ENCODE measurements around the gene PRR19. TPM values are rescaled to one million over a fixed set of nuclear protein-coding genes. Genes with fewer than 3 reads are reported as not detected.
A peak's percentile ranks its signal among the peaks of the same experiment; 100 is the strongest.
"Not testable (repeated sequence)": the region's sequence is repeated elsewhere in the genome, so short reads cannot be mapped to it uniquely, and the experiment has no call there.

PRR19 gene
- total and polyA plus RNA-seq, 4 donors: 0.23 to 0.45 TPM; not detected in 2

- H3K36me3 ChIP-seq (ENCODE audit: control insufficient read depth in 1 of 2, insufficient read depth in 2 of 2, low read length in 1 of 2); ATAC-seq (ENCODE audit: low FRiP score); H3K4me1 ChIP-seq (ENCODE audit: control insufficient read depth in 1 of 2, insufficient read depth in 2 of 2, low read length in 2 of 2); H3K27ac ChIP-seq (ENCODE audit: low read depth in 1 of 2, low read length in 2 of 2); H3K27me3 ChIP-seq (ENCODE audit: control insufficient read depth in 1 of 2, insufficient read depth in 2 of 2, low read length in 1 of 2); DNase-seq; intact Hi-C loops (cut with DNase I); H3K4me3 ChIP-seq (ENCODE audit: low read length in 2 of 2); H3K9me3 ChIP-seq (ENCODE audit: control insufficient read depth, low read length): not testable (repeated sequence)
- 84 to 88% methylated on average over 3 of the region's 3 CpGs for WGBS, 2 donors
Measured at GRCh38 chr19:42257842-42258241, 44.1 kb upstream of the PRR19 start.

GRCh38 chr19:42261763-42262162 lies 40.2 kb upstream of the PRR19 start:
- intact Hi-C loops (cut with DNase I): no loop called here
- Histone ChIP-seq H3K4me3 (ENCODE audit: low read length in 2 of 2) (no peak overlapping the region), H3K27me3 (ENCODE audit: control insufficient read depth in 1 of 2, insufficient read depth in 2 of 2, low read length in 1 of 2) (no peaks in the 10 kb centered on the region), H3K9me3 (ENCODE audit: control insufficient read depth, low read length) (no peaks in the 10 kb centered on the region), H3K36me3 (ENCODE audit: control insufficient read depth in 1 of 2, insufficient read depth in 2 of 2, low read length in 1 of 2) (no peaks in the 10 kb centered on the region), H3K27ac (ENCODE audit: low read depth in 1 of 2, low read length in 2 of 2) (no peak overlapping the region), H3K4me1 (ENCODE audit: control insufficient read depth in 1 of 2, insufficient read depth in 2 of 2, low read length in 2 of 2) (no peaks in the 10 kb centered on the region)
- no peak for DNase-seq
- no peak for ATAC-seq (ENCODE audit: low FRiP score)
- 89 to 91% methylated on average over 3 of the region's 3 CpGs for WGBS, 2 donors

- DNase-seq; H3K4me3 ChIP-seq (ENCODE audit: low read length in 2 of 2); H3K9me3 ChIP-seq (ENCODE audit: control insufficient read depth, low read length); ATAC-seq (ENCODE audit: low FRiP score); intact Hi-C loops (cut with DNase I); H3K27ac ChIP-seq (ENCODE audit: low read depth in 1 of 2, low read length in 2 of 2); H3K27me3 ChIP-seq (ENCODE audit: control insufficient read depth in 1 of 2, insufficient read depth in 2 of 2, low read length in 1 of 2); H3K36me3 ChIP-seq (ENCODE audit: control insufficient read depth in 1 of 2, insufficient read depth in 2 of 2, low read length in 1 of 2); H3K4me1 ChIP-seq (ENCODE audit: control insufficient read depth in 1 of 2, insufficient read depth in 2 of 2, low read length in 2 of 2): not testable (repeated sequence)
- 88 to 94% methylated on average over 4 of the region's 4 CpGs for WGBS, 2 donors
Measured at GRCh38 chr19:42266105-42266504, 35.8 kb upstream of the PRR19 start.

- WGBS, 2 donors: 92% methylated on average over 22 to 25 of the region's 25 CpGs
Measured at GRCh38 chr19:42266928-42267603, 34.9 kb upstream of the PRR19 start.

GRCh38 chr19:42267644-42268141 lies 34.2 kb upstream of the PRR19 start:
- H3K9me3 ChIP-seq (ENCODE audit: control insufficient read depth, low read length): no peaks in the 10 kb centered on the region
- peaks cover 0 to 1% of the 10 kb centered on the region in 2 donors for H3K4me1 ChIP-seq (ENCODE audit: control insufficient read depth in 1 of 2, insufficient read depth in 2 of 2, low read length in 2 of 2)
- no peak for ATAC-seq (ENCODE audit: low FRiP score)
- WGBS, 2 donors: 3 to 6% methylated on average over 13 of the region's 13 CpGs
- peaks cover 0 to 2% of the 10 kb centered on the region in 2 donors for H3K36me3 ChIP-seq (ENCODE audit: control insufficient read depth in 1 of 2, insufficient read depth in 2 of 2, low read length in 1 of 2)
- no peaks in the 10 kb centered on the region for H3K27me3 ChIP-seq (ENCODE audit: control insufficient read depth in 1 of 2, insufficient read depth in 2 of 2, low read length in 1 of 2)
- no peak overlapping the region for H3K4me3 ChIP-seq (ENCODE audit: low read length in 2 of 2)
- intact Hi-C loops (cut with DNase I): loop anchor here in 1 of 2 donors (1.0 to 2.0 kb wide), 2 partner anchors 13 to 24 kb away; partner anchors contain the start of gene ERF
- DNase-seq: no peak
- peak overlapping the region in 1 of 2 donors; percentile 80 for H3K27ac ChIP-seq (ENCODE audit: low read depth in 1 of 2, low read length in 2 of 2)

More at GRCh38 chr19:42266928-42267603, 34.9 kb upstream of the PRR19 start:
- H3K36me3 ChIP-seq (ENCODE audit: control insufficient read depth in 1 of 2, insufficient read depth in 2 of 2, low read length in 1 of 2); intact Hi-C loops (cut with DNase I); ATAC-seq (ENCODE audit: low FRiP score); H3K27me3 ChIP-seq (ENCODE audit: control insufficient read depth in 1 of 2, insufficient read depth in 2 of 2, low read length in 1 of 2); H3K27ac ChIP-seq (ENCODE audit: low read depth in 1 of 2, low read length in 2 of 2); DNase-seq; H3K9me3 ChIP-seq (ENCODE audit: control insufficient read depth, low read length); H3K4me3 ChIP-seq (ENCODE audit: low read length in 2 of 2); H3K4me1 ChIP-seq (ENCODE audit: control insufficient read depth in 1 of 2, insufficient read depth in 2 of 2, low read length in 2 of 2): not testable (repeated sequence)

- whole genome bisulfite sequencing, 2 donors: 0% methylated on average over 43 to 46 of the region's 46 CpGs
- H3K4me3 ChIP-seq (ENCODE audit: low read length in 2 of 2): peak overlapping the region in 1 of 2 donors; percentile 69
- peak; percentile 94 for ATAC-seq (ENCODE audit: low FRiP score)
- intact Hi-C loops (cut with DNase I): loop anchor here in 1 of 2 donors (1.0 to 2.0 kb wide), 2 partner anchors 13 to 25 kb away; partner anchors contain the start of gene ERF
- H3K4me1 ChIP-seq (ENCODE audit: control insufficient read depth in 1 of 2, insufficient read depth in 2 of 2, low read length in 2 of 2): peaks cover 0 to 1% of the 10 kb centered on the region in 2 donors
- H3K9me3 ChIP-seq (ENCODE audit: control insufficient read depth, low read length): no peaks in the 10 kb centered on the region
- H3K27me3 ChIP-seq (ENCODE audit: control insufficient read depth in 1 of 2, insufficient read depth in 2 of 2, low read length in 1 of 2): no peaks in the 10 kb centered on the region
- H3K27ac ChIP-seq (ENCODE audit: low read depth in 1 of 2, low read length in 2 of 2): peak overlapping the region; percentile 58 to 97
- peak; percentile 98 to 99 for DNase-seq
- H3K36me3 ChIP-seq (ENCODE audit: control insufficient read depth in 1 of 2, insufficient read depth in 2 of 2, low read length in 1 of 2): peaks cover 0 to 2% of the 10 kb centered on the region in 2 donors
Measured at GRCh38 chr19:42268142-42268703, 33.7 kb upstream of the PRR19 start.

GRCh38 chr19:42268704-42269477 lies 33.0 kb upstream of the PRR19 start, which contains the start of gene CIC:
Gene CIC (plus strand): TSS chr19:42269252. CDS start chr19:42271784, 2,532 bp downstream.
- 1 to 2% methylated on average over 52 of the region's 52 CpGs for WGBS, 2 donors
- peak; percentile 95 for ATAC-seq (ENCODE audit: low FRiP score)
- Histone ChIP-seq H3K9me3 (ENCODE audit: control insufficient read depth, low read length) (no peaks in the 10 kb centered on the region), H3K36me3 (ENCODE audit: control insufficient read depth in 1 of 2, insufficient read depth in 2 of 2, low read length in 1 of 2) (peaks cover 0 to 4% of the 10 kb centered on the region in 2 donors), H3K4me1 (ENCODE audit: control insufficient read depth in 1 of 2, insufficient read depth in 2 of 2, low read length in 2 of 2) (peaks cover 0 to 1% of the 10 kb centered on the region in 2 donors), H3K4me3 (ENCODE audit: low read length in 2 of 2) (peak within 1 kb of the TSS; percentile 50 to 76), H3K27ac (ENCODE audit: low read depth in 1 of 2, low read length in 2 of 2) (peak within 1 kb of the TSS; percentile 73 to 97), H3K27me3 (ENCODE audit: control insufficient read depth in 1 of 2, insufficient read depth in 2 of 2, low read length in 1 of 2) (no peaks in the 10 kb centered on the region)
- peak; percentile 99 to 100 for DNase-seq
- intact Hi-C loops (cut with DNase I): loop anchor here in 1 of 2 donors (1.0 to 2.0 kb wide), 2 partner anchors 14 to 26 kb away; partner anchors contain the start of gene ERF

All from aorta (tissue), 5 donors.